HG02885 (cell line): ENCODE measurements around the gene IGHMBP2.

Source experiments
- ATAC-seq: cut with Tn5 transposase; IDR thresholded peaks from one replicate; pipeline ENCODE4 v1.9.1; 2021; ENCODE audit warnings: mild to moderate bottlenecking; ENCODE audit not compliant: unreplicated experiment, poor library complexity

IGHMBP2 gene

GRCh38 chr11:68938816-68939582, 35.3 kb downstream of the IGHMBP2 start:
- ATAC-seq, result no peak

GRCh38 chr11:68939583-68940555, 36.2 kb downstream of the IGHMBP2 start:
- no peak for ATAC-seq

GRCh38 chr11:68940651-68941323, 37.1 kb downstream of the IGHMBP2 start:
- no peak for ATAC-seq

GRCh38 chr11:68941324-68942094, 37.8 kb downstream of the IGHMBP2 start:
- ATAC-seq, result no peak

- ATAC-seq, result no peak
Measured at GRCh38 chr11:68942095-68942620, 38.5 kb downstream of the IGHMBP2 start.

GRCh38 chr11:68942751-68943271, 39.1 kb downstream of the IGHMBP2 start:
- ATAC-seq, result no peak

- no peak for ATAC-seq
Measured at GRCh38 chr11:68946416-68947090, 42.9 kb downstream of the IGHMBP2 start.

GRCh38 chr11:68947151-68947550, 43.5 kb downstream of the IGHMBP2 start:
- no peak for ATAC-seq

- no peak for ATAC-seq
Measured at GRCh38 chr11:68948496-68948895, 44.8 kb downstream of the IGHMBP2 start.

GRCh38 chr11:68948935-68949334, 45.2 kb downstream of the IGHMBP2 start:
- no peak for ATAC-seq

- no peak for ATAC-seq
Measured at GRCh38 chr11:68950270-68950669, 46.6 kb downstream of the IGHMBP2 start.

- no peak for ATAC-seq
Measured at GRCh38 chr11:68950762-68951161, 47.1 kb downstream of the IGHMBP2 start.

GRCh38 chr11:68954836-68955606, 51.3 kb downstream of the IGHMBP2 start:
- ATAC-seq, result no peak

GRCh38 chr11:68955607-68955958, 51.9 kb downstream of the IGHMBP2 start:
- no peak for ATAC-seq

- ATAC-seq, result no peak
Measured at GRCh38 chr11:68956142-68956541, 52.5 kb downstream of the IGHMBP2 start.

GRCh38 chr11:68956547-68957254, 53.0 kb downstream of the IGHMBP2 start:
- ATAC-seq, result no peak

- no peak for ATAC-seq
Measured at GRCh38 chr11:68958211-68958610, 54.5 kb downstream of the IGHMBP2 start.
